Activated CD4-positive, alpha-beta T cell treated with anti-CD3 and anti-CD28 coated beads, Interleukin-10, Interleukin-2, amounts not matched to agents 100 ng/mL and 50 ng/mL, durations not matched to agents 16 hours and 8 hours (primary cell): ENCODE measurements around the gene MAFB.
"Not testable (repeated sequence)": the region's sequence is repeated elsewhere in the genome, so short reads cannot be mapped to it uniquely, and the experiment has no call there.

Experiments used
- DNase-seq: peaks from one replicate; pipeline ENCODE4 v3.0.0-alpha.2; 2020

MAFB gene

DNA sequence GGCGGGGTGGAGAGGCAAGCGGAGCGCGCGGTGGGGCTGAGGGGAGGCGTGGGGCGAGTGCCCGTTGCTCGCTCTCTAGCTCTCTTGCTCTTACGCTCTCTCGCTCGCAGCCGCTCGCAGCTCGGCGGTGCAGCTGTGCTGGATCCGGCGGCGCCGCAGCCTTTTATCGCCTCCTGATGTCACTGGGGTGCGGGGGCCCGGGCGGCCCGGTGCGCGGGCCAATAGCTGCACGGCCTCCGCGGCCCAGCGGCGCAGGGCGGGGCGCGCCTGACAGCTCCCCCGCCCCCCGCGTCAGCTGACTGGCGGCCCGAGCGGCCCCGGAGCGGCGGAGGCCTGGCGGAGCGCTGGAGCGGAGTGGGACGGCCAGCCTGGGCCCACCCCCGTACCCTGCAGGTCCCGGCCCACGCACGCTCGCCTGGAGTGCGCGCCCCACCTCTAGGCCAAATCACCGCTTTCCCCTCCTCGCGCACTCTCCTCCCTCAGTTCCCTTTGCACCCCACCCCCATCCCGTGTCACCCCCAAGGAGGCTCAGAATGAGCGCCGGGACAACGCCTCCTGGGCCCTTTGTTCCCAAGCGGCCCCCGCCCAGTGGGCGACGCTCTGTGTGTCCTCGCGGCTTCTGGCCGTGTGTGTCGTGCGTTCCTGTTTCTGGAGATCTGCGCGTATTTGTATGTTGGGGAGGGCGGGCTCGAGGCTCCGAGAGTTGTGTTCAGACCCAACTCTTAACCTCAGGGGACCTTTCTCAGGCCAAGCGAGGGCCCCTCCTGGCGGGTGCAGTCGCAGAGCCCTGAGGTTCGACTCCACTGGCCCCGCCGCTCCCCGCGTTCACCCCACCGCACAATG, at the start of gene MAFB:
Gene MAFB (minus strand): TSS at position 137 of the 843 bp plus-strand sequence. CDS start 386 bp downstream, outside the sequence.
- DNase-seq: peak; percentile 59

DNA sequence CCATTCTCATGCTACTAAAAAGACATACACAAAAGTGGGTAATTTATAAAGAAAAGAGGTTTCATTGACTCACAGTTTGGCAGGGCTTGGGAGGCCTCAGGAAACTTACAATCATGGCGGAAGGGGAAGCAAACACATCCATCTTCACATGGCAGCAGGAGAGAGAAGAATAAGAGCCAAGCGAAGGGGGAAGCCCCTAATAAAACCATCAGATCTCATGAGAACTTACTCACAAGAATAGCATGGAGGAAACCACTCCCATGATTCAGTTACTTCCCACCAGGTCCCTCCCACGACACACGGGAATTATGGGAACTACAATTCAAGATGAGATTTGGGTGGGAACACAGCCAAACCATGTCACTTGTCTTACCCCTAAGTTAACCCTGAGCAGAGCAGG, 47.4 kb upstream of the MAFB start:
- not testable (repeated sequence) for DNase-seq

DNA sequence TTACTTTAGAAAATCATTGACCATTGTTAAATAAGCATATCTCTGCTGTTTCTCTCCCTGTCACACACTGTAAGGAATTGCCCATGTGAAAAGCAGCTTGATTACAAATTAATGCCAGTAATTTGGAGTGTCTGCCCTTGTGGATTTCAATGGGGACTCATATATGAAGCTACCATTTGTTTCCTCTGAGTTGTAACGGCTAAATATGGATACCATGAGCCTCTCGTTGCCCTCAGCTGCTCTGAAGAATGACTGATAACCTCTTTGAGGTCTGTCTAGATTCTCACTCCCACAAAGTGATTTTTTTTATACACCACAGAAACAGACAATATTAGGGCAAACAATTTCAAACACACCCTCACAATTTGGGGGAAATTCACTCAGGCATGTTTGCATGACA, 40.0 kb upstream of the MAFB start:
- no peak for DNase-seq

DNA sequence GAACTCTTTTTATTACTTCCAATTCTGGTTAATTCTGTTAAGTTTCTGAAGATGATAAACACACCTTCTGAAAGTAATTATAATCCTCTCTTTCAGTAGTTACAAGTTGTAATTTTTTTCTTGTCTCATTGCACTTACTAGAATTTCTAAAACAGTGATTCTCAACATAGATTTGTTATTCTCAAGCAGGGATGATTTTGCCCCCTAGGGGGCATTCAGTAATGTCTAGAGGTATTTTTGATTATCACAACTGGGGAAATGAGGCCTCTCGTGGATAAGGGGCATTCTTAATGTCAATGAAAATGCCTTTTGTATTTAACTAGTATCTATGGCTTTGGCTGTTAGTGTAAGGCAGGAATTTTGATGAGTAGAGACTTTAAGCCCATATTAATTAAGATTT, 39.4 kb upstream of the MAFB start:
- no peak for DNase-seq

DNA sequence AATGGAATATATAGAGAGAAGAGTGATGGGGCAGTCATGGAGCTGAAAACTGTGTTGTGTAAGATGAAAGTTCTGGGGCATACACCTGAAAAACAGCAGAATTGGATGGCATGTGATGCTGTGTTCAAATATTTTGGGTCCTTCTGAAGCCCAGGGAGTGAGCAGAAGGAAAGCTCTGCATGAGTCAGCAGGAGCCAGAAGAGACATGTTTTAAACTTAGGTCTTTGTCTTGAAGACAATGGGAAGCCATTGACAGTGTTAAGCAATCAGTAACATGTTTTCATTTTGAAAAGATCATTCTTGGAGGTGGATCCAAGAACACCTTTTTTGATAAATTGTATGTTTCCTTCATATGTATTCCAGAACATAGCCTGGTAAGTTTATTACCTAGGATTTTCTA, 38.9 kb upstream of the MAFB start:
- DNase-seq: no peak

DNA sequence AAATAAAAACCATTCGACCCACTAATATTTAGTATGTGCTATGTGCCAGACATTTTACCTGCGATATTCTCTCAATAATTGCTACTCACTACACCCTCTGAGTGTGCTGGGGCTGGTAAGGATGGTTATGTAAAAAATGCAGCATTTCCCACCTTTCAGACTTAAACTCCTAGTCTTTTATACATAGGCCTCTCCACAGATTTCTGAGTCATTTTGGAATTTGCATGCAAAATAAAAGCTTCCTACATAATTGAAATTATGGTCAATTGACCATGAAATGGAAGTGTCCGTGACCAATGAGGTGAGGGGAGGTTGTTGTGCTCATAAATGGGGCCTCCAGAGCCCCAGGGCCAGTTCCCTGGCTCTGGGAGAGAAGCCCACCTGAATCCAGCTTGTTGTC, 37.7 kb upstream of the MAFB start:
- no peak for DNase-seq

DNA sequence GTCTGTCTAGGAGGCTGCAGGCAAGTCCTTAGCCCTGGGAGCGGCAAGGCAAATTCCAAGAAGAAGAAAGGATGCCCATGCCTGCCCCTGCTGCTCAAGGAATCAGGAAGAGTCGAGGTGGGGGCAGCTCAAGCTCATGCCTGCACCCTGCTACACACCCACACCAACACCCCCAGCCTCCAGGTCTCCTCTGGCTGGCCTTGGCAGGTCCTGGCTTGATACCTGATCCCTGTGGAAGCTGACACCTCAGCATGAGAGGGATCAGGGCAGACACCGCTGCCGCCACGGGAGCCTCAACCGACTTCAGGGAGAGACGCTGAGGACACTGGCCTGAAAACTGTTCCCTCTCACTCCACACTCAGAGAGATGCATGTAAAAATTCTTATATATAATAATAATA, 35.5 kb upstream of the MAFB start:
- DNase-seq: no peak

DNA sequence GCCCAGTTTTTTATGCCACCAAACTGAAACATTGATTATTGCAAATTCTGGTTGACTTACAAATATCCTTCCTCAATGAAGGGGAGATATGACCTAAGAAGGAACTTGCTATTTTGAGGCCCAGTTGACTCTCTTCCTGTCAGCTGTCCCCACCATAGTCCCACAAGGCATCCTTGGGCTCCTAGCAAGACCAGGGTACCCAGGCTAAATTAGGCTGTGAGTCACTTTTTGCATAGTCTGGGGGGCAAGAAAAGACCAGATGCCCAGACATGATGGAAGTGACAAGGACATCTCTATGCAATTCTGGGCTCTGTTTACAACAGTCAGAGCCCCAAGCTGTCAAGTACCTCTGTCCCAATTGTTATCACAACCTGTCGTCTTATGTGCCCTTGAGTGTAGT, 31.8 kb upstream of the MAFB start:
- DNase-seq: no peak

DNA sequence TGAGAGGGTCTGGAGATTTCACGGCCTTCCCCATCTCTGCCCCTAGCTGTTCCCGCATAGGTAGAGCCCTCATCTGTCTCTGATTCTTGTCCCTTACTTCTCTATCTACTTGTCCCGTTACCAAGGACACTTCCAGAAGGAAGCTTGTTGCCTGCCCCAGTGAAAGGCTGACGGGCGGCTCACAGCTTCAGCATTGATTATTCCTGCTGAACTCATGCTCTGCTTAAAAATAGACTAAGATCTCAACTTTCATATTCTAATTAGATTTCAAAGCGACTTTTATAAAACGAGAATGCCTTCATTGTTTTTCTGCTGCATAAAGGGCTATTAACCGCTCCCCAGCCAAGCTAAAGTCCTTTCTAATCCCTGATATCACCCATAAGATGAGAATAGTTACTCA, 31.1 kb upstream of the MAFB start:
- no peak for DNase-seq

DNA sequence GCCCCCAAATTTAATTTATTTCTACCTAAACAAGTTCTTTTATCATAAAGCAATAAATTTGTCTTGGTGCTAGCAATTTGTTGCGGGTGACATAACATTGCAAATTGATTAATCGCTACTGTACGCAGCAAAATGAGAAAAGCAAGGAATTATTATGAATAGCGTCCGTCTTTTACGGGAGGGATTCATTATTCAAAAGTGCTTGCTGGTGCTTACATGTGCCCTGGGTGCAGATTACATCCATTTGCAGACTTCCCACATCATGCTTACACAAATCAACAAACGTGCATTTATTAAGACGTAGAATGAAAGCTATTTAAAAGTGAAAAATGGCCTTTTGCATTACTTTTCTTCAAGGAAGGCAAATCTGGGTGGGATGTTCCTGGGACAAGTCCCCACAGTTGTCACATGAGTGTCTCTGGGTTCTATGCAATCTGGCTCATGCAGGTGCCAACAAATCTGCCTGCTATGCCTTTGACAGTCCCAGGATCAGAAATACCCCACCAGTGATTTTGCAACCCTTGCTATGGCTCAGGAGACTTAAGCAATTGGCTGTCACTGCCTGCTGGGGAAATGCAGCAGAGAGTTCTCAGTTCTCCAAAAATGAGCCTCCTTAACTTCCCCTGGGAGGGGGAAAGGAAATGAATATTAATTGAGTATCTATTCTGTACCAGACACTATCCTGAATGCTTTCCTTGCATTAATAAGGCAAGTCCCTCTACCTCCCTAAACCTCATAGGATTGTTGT, 30.1 kb upstream of the MAFB start:
- DNase-seq: no peak

DNA sequence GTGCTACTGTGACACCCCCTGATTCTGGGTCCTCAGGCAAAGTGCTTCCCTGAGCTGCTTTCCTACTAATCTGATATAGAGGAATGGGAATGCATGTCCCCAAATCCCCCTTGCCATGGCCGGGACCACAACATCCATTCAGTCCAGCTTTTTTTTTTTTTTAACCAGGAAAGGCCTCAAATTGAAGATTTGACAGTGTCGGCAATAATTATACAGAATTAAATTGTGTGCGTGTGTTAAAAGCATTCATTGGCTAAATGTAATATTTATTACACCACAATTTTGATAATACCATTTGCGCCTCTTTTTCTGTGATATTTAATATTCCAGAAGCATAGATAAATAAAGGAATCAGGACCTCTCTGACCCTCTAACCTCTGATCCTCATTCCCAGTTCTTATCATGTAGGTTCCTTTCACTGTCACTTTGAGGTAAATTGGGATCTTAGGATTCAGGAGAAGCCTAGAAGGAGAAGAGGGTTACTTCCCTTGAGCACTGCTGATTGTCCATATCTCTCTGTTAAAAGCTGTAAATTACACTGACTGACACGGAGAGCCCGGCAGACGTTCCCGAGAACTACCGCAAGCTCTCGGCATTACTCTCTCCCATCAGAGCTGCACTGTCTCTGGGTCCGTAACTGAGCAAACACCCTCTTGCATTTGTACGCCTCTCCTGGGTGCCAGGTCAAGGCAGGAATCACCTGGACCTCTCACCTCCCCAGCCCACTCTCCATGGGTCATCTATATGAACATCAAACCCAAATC, 29.4 kb upstream of the MAFB start:
- no peak for DNase-seq

DNA sequence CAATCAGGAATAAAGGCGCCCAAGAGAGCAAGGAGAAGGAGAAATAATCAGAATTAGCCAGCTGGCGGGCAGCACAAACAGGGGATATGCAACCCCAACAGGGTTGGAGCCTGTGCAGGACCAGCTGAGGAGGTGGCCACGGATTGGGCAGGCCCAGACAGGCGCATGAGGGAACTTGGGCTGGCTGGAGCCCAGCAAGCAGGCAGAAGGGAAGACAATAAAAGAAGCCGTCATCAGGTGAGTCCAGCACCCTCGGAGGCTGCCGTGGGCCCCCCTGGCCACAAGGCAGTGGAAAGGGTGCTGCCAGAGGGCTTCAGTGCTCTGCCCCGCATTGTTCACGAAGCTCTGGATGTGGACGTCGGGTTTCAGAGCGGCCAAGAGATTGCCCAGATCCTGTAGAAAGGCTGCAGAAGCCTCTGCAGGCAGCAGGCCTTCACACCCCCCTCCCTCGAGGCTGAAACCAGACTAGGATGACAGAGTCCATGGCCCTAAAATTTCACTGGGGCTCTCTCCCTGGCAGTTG, 28.4 kb upstream of the MAFB start:
- DNase-seq: no peak

DNA sequence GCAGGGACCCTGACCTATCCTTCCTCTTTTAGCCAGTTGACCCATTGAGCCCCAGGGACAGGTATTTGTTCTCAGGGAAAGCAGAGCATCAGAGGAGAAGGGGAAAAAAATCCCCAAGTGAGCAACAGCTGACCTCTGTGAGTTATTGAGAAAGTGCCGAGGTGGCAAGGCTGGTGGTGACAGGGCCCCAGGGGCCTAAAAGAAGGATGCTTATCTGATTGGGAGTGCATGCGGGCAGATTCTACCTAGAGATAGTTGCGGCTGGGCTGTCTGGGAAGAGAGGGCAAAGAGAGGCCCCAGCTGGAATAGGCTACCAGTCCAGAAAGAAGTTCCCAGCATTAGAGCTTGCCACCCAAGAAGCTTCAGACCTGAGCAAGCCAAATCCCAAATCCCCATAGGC, 26.5 kb upstream of the MAFB start:
- no peak for DNase-seq

DNA sequence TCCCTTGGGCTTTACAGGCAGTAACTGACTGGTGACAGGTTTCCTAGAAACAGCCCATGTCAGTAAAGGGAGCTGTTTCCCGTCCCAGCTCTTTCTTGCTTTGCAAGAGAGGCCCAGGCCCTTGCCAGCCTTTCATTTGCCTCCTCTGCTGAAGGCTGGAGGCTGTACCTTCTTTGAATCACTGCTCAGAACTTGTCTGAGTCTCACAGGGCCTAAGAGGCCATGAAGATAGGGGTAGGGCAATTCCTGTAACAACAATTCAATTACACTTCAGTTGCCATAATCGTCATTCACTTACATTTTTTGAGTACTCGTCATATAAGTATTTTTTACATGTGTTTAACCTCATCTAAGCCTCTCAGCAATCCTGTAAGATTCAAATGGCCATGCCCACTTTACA, 25.9 kb upstream of the MAFB start:
- DNase-seq: no peak

DNA sequence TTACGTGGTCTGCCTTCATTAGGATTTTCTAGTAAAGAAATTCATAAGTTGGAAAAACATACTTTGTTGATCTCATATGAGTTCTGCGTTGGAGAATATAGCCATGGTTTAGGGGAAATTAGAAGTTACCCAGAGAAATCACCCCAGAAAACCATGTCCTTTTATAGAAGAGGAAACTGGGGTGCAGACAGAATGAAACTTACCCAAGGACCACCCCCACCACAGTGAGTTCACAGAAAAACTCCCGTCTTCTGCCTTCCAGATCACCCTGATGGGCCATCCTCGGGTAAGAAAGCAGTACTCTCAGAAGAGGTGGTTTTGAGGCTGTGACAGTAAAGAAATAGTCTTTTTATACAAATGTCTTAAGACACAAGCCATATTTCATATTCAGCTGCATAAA, 25.1 kb upstream of the MAFB start:
- no peak for DNase-seq

DNA sequence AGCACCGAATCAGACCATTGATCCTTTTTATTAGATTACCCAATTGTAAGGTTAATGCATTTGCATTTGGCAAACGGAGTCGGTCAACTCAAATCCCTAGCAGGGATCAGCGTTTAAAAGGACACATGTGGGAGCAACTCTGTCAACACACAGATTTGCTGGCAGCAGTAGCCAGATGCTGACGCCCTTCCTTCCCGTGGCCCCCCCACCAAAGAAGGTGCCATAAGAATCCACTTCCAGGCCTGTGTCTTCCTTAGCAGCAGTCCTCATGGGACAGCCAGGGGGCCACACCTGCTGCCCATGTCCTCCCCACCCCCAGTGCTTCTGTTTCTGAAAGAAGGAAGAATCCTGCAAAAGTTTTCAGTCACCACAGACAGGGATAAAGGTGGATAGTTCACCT, 24.5 kb upstream of the MAFB start:
- DNase-seq: no peak

DNA sequence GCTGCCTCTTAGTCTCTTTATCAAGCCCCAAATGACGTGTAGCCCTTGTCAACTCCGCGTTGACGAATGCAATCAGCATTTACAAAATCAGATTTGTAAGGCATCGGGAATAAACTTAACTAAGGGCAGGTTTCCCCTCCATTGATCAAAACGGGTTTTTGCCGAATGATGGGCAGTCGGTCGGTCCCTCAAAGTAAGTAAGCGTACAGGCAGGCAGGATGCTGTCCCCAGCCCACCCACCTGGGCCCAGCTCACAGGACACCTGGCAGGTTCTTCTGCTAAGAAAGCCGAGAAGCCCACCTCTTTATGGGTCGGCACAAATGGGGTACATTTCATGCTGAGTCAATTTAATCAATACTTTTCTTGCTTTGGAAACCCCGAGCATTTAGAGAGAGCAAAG, 22.0 kb upstream of the MAFB start:
- no peak for DNase-seq

DNA sequence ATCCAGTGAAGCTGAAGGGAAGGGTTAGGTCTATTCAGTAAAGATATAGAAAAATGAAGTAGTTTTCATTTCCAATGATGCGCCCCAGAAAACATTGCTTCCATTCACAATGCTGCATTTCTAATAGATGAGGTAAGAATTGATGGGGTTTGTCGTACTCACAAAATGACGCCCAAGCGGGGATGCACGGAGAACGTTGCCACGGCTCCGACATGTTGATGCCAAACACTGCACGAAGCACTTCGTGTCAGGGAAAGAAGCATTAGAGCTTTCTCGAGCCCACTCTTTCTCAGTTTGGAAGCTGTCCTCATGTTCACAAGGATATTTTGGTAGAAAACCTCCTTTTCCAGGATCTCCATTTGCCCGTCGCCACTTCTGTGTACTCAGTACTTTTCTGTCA, 21.6 kb upstream of the MAFB start:
- no peak for DNase-seq

DNA sequence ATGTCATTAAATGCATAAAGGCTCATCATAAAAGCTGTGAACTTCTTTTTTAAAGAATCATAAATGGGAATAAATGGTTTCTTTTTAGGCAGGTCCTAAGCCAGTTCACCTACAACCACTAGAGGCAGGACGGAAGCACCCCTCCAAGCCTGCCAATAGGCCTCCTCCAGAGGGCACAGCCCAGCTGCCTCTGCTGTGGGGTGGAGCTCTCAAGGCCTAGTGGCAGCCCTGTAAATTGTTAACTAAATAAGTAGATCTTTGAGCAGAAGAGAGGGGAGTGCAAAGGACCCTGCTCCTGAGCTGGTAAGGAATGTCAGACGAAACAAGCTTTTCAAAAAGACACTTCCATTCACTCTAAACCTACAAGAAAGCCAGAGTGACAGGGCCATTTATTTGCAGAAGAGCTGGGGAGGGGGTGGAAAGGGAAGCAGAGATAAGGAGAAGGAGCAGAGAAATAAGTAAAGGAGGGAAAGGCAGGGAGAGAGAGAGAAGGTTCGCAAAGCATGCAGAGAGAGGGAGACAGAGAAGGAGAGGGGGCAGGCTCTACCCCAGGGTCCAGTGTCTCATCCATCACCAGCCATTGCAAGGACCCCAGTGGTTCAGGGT, 18.0 kb upstream of the MAFB start:
- DNase-seq: no peak

DNA sequence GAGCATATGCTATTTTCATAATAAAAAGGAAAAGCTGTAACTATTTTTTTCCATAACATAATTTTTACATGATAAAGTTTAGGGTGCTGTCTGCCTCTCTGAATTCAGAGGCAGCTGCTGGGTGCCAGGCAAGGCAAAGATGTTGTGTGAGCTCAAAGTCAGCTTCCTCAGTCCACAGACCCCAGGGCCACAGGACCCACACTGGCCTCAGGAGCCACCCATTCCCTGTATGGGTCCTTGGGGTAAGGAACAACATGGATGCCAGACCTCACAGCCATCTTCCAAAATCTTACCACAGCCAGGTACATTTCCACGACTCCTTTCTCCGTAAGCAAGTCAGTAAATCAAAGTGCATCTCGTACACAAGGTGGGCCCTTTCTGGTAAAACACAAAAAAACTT, 16.4 kb upstream of the MAFB start:
- DNase-seq: no peak

DNA sequence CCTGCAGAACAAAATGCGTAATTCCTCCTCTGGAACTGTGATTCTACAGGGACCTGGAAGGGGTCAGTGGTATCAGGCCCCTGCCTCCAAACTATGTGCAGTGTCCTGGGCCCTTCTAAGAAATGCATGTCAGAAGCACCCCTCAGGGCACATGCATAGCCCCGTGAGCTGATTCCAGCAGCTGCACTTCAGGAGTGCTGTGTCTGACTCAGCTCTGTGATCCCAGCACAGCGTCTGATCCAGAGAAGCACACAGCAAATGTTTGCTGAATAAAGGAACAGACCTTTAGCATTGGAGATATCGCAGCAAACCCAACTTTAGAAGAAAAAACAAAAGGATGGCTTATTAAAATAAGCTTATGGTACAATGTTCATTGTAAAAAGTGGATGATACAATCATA, 15.8 kb upstream of the MAFB start:
- no peak for DNase-seq

DNA sequence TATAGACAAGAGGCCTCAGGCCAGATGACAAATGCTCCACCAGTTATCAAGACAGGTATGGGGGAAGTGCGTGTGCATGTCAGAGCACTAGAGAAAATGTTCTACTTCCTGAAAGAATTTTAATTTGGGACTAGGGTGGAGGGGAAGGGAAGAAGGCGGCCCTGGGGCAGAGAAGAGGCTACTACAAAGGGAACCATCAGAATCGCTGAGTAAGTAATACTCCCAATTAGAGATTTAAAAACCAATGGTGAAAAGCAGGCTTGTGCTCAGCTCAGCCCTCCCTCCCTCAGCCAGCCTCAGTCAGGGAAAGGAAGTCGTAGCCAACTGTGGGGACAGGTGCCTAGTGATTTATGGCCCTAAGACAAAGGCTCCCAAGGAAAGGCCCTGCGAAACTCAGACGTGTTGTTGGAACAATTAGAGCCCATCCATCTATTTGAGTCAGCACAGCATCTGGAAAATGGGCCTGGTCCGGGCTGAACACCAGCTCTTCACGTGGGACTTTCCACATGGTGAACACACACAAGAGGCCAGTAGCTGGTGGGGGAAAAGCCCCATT, 15.0 kb upstream of the MAFB start:
- DNase-seq: no peak

DNA sequence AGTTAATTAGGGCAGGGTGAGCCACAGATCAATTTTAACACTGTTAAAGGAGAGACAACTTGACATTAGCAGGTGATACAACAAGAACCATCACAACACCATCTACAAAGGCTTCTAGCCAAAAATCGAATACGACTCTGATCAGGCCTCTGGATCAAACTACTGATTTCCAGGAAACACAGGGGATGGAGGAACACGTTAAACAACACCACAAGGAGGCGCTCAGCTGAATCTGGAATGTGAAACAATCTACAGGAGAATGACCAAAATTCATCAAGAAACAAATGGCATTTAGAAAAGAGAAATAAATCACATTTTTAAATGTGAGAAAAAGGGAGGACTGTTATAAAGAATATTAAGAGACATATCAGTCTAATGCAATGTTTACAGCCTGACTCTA, 13.5 kb upstream of the MAFB start:
- DNase-seq: no peak
